HG03342 (cell line): ENCODE measurements around the gene FASTK.
A peak's percentile ranks its signal among the peaks of the same experiment; 100 is the strongest.

Source experiments
- ATAC-seq: cut with Tn5 transposase; IDR thresholded peaks from one replicate; pipeline ENCODE4 v1.9.1; 2021; ENCODE audit warnings: mild to moderate bottlenecking, moderate library complexity; ENCODE audit not compliant: unreplicated experiment

Gene FASTK

GRCh38 chr7:151068069-151068773 is 12.4 kb downstream of the FASTK start:
- no peak for ATAC-seq

GRCh38 chr7:151066273-151066974 is 14.2 kb downstream of the FASTK start:
- ATAC-seq = no peak

- no peak for ATAC-seq
Observed at GRCh38 chr7:151065516-151065915, 15.1 kb downstream of the FASTK start.

GRCh38 chr7:151064993-151065392 is 15.6 kb downstream of the FASTK start:
- no peak for ATAC-seq

GRCh38 chr7:151064454-151064853 is 16.2 kb downstream of the FASTK start:
- ATAC-seq = no peak

GRCh38 chr7:151063212-151063561 is 17.4 kb downstream of the FASTK start:
- no peak for ATAC-seq

DNA sequence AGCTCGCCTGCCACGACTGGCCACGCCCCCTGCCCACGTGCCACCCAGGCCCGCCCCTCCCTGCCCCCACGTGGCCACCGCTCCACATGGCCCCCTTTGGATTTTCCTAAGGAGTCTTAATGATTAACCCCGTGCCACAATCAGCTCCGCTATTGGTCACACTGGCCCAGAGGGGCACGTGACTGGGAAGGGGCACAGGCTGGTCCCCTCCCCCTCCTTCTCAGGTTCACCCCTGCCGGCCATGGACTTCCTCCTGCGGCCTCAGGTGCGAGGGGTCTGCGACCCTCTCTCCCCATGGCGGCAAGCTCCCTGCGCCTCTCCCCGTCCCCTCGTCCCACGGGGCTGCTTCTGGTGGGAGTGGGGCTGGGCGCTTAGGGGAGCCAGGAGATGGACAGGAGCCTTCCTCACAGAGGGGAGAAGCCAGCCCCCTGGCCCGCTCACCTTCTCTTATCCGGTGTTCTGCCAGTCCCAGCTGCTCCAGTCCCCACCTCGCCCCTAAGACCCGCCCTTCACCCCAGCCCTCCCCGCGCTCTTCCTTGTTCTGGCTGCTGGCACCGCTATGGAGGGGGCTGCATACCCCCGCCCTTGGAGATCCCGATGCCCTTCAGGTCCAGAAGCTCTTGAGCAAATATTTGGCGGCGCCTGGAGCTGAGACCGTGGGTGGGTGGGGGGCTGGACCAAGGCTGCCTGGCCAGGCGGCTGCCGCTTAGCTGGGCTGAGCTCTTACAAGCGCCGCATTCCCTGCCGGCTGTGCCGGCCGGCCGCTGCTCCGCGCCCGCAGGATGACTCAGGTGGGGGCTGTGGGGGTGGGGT is 18.0 kb downstream of the FASTK start:
- ATAC-seq = no peak

DNA sequence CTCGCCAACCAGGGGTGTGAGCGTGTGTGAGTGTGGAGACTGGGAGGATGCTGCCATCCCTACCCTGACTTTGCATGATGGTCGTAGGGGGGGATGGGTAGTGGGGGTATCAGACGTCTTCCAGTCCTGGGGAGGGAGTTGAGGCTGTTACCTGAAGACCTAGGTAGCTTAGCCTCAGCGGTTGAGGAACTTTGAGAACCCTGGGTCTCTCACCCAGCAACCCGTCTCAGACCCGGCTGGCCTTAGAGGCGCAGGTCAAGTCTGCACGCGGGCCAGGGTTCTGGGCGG is 18.6 kb downstream of the FASTK start:
- no peak for ATAC-seq

GRCh38 chr7:151061213-151062110 is 19.1 kb downstream of the FASTK start:
- ATAC-seq = no peak

DNA sequence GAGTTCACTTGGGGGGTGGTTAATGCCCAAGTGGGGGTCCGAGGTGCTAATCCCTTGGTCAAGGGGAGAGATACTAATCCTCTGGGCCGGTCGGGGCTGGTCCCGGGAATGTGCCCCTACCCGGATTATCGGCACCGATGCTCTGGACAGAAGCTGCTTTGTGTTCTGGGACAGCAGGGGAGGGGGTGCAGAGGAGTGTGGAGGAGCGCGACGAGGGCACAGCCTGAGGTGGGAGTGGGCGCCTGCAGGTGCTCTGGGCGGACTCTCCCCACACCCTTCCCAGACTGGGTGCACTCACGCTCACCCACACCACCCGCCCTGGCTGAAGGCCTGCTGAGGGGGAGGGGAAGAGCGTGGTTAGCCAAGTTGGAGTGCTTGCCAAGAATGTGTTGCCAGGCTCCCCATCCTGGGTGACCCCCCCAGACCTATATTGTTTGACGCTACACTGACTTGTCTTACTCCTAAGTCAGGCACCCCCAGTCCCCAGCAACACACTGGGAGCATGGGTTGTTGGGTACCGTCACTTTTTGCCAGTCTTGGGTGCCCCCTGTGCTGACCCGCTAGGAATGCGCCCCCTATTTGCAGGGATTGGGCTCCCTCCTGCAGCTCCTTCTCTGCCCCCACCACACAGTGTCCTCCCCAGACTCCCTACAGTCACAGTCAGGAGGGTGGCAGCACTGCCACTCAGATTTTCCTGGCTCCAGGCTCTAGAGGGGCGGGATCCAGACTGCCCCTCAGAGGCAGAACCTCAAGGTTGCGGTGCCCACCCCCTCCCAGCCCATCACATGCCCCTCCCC is 20.0 kb downstream of the FASTK start:
- ATAC-seq = no peak

- no peak for ATAC-seq
Observed at GRCh38 chr7:151060113-151060415, 20.5 kb downstream of the FASTK start.

DNA sequence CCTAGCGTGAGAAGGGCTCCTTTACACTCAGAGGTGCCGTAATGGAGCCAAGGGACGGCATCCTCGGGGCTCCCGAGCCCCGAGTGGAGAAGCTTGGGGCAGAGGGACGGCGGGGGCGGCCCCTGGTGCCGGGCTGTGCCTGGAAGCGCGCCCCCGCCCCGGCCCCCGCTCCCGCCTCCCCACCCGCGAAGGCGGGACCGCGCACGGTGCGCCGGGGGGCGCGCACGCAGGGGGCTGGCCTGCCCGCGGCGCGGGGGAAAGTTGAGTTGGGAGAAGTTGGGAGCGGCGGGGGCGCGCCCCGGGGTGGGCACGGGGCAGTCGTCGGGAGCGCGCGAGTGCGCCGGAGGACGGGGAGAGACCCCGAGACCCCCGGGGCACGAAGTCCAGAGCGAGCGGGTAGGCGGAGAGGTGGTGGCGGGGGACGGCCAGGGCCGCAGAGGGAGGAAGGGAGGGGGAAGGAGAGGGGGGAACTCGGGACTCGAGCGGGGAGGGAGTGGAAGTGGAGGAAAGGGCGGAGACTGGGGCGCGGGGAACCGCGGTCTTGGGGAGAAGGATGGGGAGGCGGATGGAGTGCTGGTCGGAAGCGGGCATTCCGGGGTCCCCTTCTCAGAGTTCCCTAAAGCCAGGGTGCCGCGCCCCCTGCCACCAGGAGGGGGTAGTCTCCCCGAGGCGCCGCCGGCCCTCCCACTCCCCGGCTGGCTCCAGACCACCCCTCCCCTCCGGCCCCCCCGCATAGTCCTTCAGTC is 21.1 kb downstream of the FASTK start, which contains the start of gene SLC4A2:
SLC4A2 (plus strand) TSS at position 223 of the 746 bp plus-strand sequence. CDS start 2,399 bp downstream, outside the sequence.
- peak; percentile 32 for ATAC-seq

DNA sequence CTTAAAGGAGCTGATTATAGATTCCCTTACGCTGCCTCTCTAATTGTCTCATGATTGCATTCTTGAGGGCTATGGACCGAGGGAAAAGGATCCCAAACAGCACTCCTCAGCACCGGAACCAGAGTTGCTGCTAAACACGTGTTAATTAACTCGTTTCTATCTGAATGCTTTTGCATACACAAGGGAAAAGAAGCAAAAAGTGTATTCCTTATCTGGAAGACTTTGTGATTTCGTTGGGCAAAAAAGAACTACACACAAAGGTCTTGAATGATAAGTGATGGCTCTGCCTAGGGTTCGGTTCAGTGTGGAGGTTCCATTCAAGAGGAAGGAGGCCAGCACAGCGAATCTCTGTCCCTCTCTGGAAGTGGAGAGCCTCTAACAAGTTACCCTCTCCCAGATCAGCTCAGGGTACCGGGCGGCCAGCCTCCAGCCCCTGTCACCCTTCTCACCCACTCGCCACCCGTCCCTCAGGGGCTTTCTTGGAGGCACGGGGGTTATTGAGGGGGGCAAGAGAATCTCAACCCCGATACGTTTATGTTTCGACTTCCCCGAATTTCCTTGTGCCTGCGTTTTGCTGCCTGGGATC is 21.7 kb downstream of the FASTK start:
- ATAC-seq = no peak

- ATAC-seq = peak; percentile 89
Observed at GRCh38 chr7:151057989-151058780, 22.4 kb downstream of the FASTK start.

- peak; percentile 11 for ATAC-seq
Observed at GRCh38 chr7:151057506-151057988, 23.1 kb downstream of the FASTK start, which contains the start of gene CDK5. CDK5 (minus strand) TSS chr7:151057897; CDS start chr7:151057848, 49 bp downstream.

GRCh38 chr7:151056666-151057505 is 23.7 kb downstream of the FASTK start:
- no peak for ATAC-seq

GRCh38 chr7:151056283-151056665 is 24.3 kb downstream of the FASTK start:
- ATAC-seq = no peak
